ENCODE measurements around the gene TMEM101. TPM values are rescaled to one million over a fixed set of nuclear protein-coding genes. Genes with fewer than 3 reads are reported as not detected.

TMEM101 gene
- total RNA-seq, 1 experiment from 2014 or later = 75.5 TPM

DNA sequence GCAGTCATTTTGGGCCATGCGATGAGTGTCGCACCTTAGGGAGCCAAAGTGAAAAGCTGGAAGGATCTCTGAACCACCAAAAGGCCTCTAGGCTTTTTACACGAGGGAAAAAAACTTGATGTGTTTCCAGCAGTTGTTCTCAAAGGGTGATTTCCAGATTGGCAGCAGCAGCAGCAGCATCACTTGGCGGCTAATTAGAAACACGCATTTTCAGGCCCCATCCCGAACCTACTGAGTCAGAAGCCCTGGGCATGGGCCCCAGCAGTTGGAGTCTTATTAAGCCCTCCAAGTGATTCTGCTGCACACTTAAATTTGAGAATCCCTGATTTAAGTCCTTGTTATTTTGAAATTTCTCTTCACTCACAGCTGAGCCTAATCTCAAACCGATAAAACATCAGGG is 35.8 kb downstream of the TMEM101 start:
- DNase-seq = no peak
- H3K4me3 ChIP-seq (ENCODE audit: low read length) = no peak overlapping the region
- intact Hi-C loops (cut with micrococcal nuclease) = no loop called here
- no peak for TF ChIP-seq CTCF (conservative IDR thresholded peaks at IDR 0.05; ENCODE audit: low read depth, low read length)
- no peak for TF ChIP-seq EZH2phosphoT487 (IDR thresholded peaks at IDR 0.05; ENCODE audit: borderline replicate concordance, low read length)
- TF ChIP-seq EZH2 (IDR thresholded peaks at IDR 0.05; ENCODE audit: low read length, unreplicated experiment) = no peak
- H3K79me2 ChIP-seq (ENCODE audit: low read length) = no peaks in the 10 kb centered on the region
- ChIA-PET POLR2A (ENCODE audit: unreplicated experiment) (no interaction called here), CTCF (no interaction called here)
- H4K20me1 ChIP-seq (ENCODE audit: low read length) = no peaks in the 10 kb centered on the region
- no TSS peak for BruUV-seq (replicated peaks)
- H3K9ac ChIP-seq (ENCODE audit: low read length) = no peak overlapping the region
- H3K36me3 ChIP-seq (ENCODE audit: low read depth, low read length) = no peaks in the 10 kb centered on the region
- H3F3A ChIP-seq (ENCODE audit: low read length, unreplicated experiment) = no peaks in the 10 kb centered on the region
- ATAC-seq = no peak
- no peaks in the 10 kb centered on the region for H3K9me2 ChIP-seq (replicated peaks; ENCODE audit: low read length)
- no peak overlapping the region for H3K4me2 ChIP-seq (ENCODE audit: low read length)
- no peak overlapping the region for H2AFZ ChIP-seq (ENCODE audit: low read length)
- no peaks in the 10 kb centered on the region for H3K4me1 ChIP-seq (ENCODE audit: insufficient read depth, low read length)
- H3K9me3 ChIP-seq (ENCODE audit: low read length) = no peaks in the 10 kb centered on the region
- H3K27me3 ChIP-seq (ENCODE audit: low read length) = peaks cover 53% of the 10 kb centered on the region
- no peak overlapping the region for H3K27ac ChIP-seq (ENCODE audit: low read length)

- H3K4me1 ChIP-seq (ENCODE audit: insufficient read depth, low read length) = no peaks in the 10 kb centered on the region
- H4K20me1 ChIP-seq (ENCODE audit: low read length) = no peaks in the 10 kb centered on the region
- no peaks in the 10 kb centered on the region for H3K36me3 ChIP-seq (ENCODE audit: low read depth, low read length)
- DNase-seq (no peak), ATAC-seq (no peak)
- no peaks in the 10 kb centered on the region for H3K9me2 ChIP-seq (replicated peaks; ENCODE audit: low read length)
- H3K9me3 ChIP-seq (ENCODE audit: low read length) = no peaks in the 10 kb centered on the region
- H3K4me3 ChIP-seq (ENCODE audit: low read length) = no peak overlapping the region
- TF ChIP-seq EZH2 (IDR thresholded peaks at IDR 0.05; ENCODE audit: low read length, unreplicated experiment) (no peak), EZH2phosphoT487 (IDR thresholded peaks at IDR 0.05; ENCODE audit: borderline replicate concordance, low read length) (no peak), CTCF (conservative IDR thresholded peaks at IDR 0.05; ENCODE audit: low read depth, low read length) (no peak)
- peaks cover 44% of the 10 kb centered on the region for H3K27me3 ChIP-seq (ENCODE audit: low read length)
- no peaks in the 10 kb centered on the region for H3K79me2 ChIP-seq (ENCODE audit: low read length)
- no TSS peak for BruUV-seq (replicated peaks)
- intact Hi-C loops (cut with micrococcal nuclease) = no loop called here
- no peak overlapping the region for H3K27ac ChIP-seq (ENCODE audit: low read length)
- H2AFZ ChIP-seq (ENCODE audit: low read length) = no peak overlapping the region
- no peaks in the 10 kb centered on the region for H3F3A ChIP-seq (ENCODE audit: low read length, unreplicated experiment)
- H3K4me2 ChIP-seq (ENCODE audit: low read length) = no peak overlapping the region
- H3K9ac ChIP-seq (ENCODE audit: low read length) = no peak overlapping the region
- ChIA-PET CTCF (no interaction called here), POLR2A (ENCODE audit: unreplicated experiment) (no interaction called here)
Measured at GRCh38 chr17:43978078-43978477, 36.7 kb downstream of the TMEM101 start.

GRCh38 chr17:43976963-43977837 is 37.6 kb downstream of the TMEM101 start:
- Histone ChIP-seq H3K9me3 (ENCODE audit: low read length) (no peaks in the 10 kb centered on the region), H3K36me3 (ENCODE audit: low read depth, low read length) (no peaks in the 10 kb centered on the region), H3F3A (ENCODE audit: low read length, unreplicated experiment) (no peaks in the 10 kb centered on the region), H3K27ac (ENCODE audit: low read length) (no peak overlapping the region), H3K4me3 (ENCODE audit: low read length) (no peak overlapping the region), H3K27me3 (ENCODE audit: low read length) (peaks cover 37% of the 10 kb centered on the region), H3K79me2 (ENCODE audit: low read length) (no peaks in the 10 kb centered on the region), H3K4me1 (ENCODE audit: insufficient read depth, low read length) (no peaks in the 10 kb centered on the region), H4K20me1 (ENCODE audit: low read length) (no peaks in the 10 kb centered on the region), H3K4me2 (ENCODE audit: low read length) (no peak overlapping the region), H3K9me2 (replicated peaks; ENCODE audit: low read length) (no peaks in the 10 kb centered on the region), H3K9ac (ENCODE audit: low read length) (no peak overlapping the region), H2AFZ (ENCODE audit: low read length) (no peak overlapping the region)
- CTCF ChIA-PET = no interaction called here
- ATAC-seq (no peak), DNase-seq (no peak)
- POLR2A ChIA-PET (ENCODE audit: unreplicated experiment) = no interaction called here
- intact Hi-C loops (cut with micrococcal nuclease) = no loop called here
- no TSS peak for BruUV-seq (replicated peaks)
- TF ChIP-seq CTCF (conservative IDR thresholded peaks at IDR 0.05; ENCODE audit: low read depth, low read length) = no peak
- no peak for TF ChIP-seq EZH2phosphoT487 (IDR thresholded peaks at IDR 0.05; ENCODE audit: borderline replicate concordance, low read length)
- no peak for TF ChIP-seq EZH2 (IDR thresholded peaks at IDR 0.05; ENCODE audit: low read length, unreplicated experiment)
